OCI-LY1 (cell line): ENCODE measurements around the gene RFX8.

Experiments
- H2AFZ ChIP-seq: fragments of 200-600 bp; sonication (generic), shearing (Covaris generic); 2 replicates; pipeline ENCODE4 v1.6.0; 2014; ENCODE audit warnings: antibody characterized with exemption, mild to moderate bottlenecking, low read length
- H3F3A ChIP-seq: fragments of 200-600 bp; sonication (generic), shearing (Covaris generic); 2 replicates; pipeline ENCODE4 v1.6.0; 2014; ENCODE audit warnings: mild to moderate bottlenecking, antibody characterized with exemption, low read length, moderate library complexity; ENCODE audit not compliant: insufficient read depth
- H3K27ac ChIP-seq: fragments of 200-600 bp; sonication (generic); 2 replicates; pipeline ENCODE4 v1.5.1; 2014; ENCODE audit warnings: low read length, mixed run types, mild to moderate bottlenecking, low read depth; ENCODE audit not compliant: poor library complexity, severe bottlenecking
- H3K27me3 ChIP-seq: fragments of 200-600 bp; sonication (generic); 2 replicates; pipeline ENCODE4 v1.6.0; 2014; ENCODE audit warnings: antibody characterized with exemption, mild to moderate bottlenecking, low read length, moderate library complexity; ENCODE audit not compliant: insufficient read depth
- H3K36me3 ChIP-seq: fragments of 200-600 bp; sonication (generic); 2 replicates; pipeline ENCODE4 v1.6.1; 2014; ENCODE audit warnings: mild to moderate bottlenecking, antibody characterized with exemption, low read length, moderate library complexity, mixed read lengths; ENCODE audit not compliant: insufficient read depth
- H3K4me1 ChIP-seq: fragments of 200-600 bp; sonication (generic); 2 replicates; pipeline ENCODE4 v1.5.1; 2014; ENCODE audit warnings: mild to moderate bottlenecking, low read length, moderate library complexity; ENCODE audit not compliant: insufficient read depth, severe bottlenecking
- H3K4me2 ChIP-seq: fragments of 200-600 bp; sonication (generic), shearing (Covaris generic); 2 replicates; pipeline ENCODE4 v1.6.1; 2014; ENCODE audit warnings: low read length
- H3K4me3 ChIP-seq: fragments of 200-600 bp; sonication (generic); 2 replicates; pipeline ENCODE4 v1.5.1; 2014; ENCODE audit warnings: low read length, low read depth, mild to moderate bottlenecking, mixed read lengths; ENCODE audit not compliant: poor library complexity, severe bottlenecking
- H3K79me2 ChIP-seq: fragments of 200-600 bp; shearing (Covaris generic); 2 replicates; pipeline ENCODE4 v1.6.1; 2016; ENCODE audit warnings: mixed run types, low read length, mixed read lengths; ENCODE audit not compliant: insufficient read depth
- H3K9ac ChIP-seq: fragments of 200-600 bp; sonication (generic), shearing (Covaris generic); 2 replicates; pipeline ENCODE4 v1.6.1; 2014; ENCODE audit warnings: mild to moderate bottlenecking, low read length, mixed read lengths
- H3K9me2 ChIP-seq: fragments of 200-600 bp; sonication (generic), shearing (Covaris generic); 2 replicates; pipeline ENCODE4 v1.6.1; 2014; ENCODE audit warnings: low read depth, mild to moderate bottlenecking, low read length, mixed read lengths
- H3K9me3 ChIP-seq: fragments of 200-600 bp; shearing (Covaris generic); 2 replicates; pipeline ENCODE4 v1.6.1; 2014; ENCODE audit warnings: low read length, mixed read lengths
- H4K20me1 ChIP-seq: fragments of 200-600 bp; sonication (generic), shearing (Covaris generic); 2 replicates; pipeline ENCODE4 v1.6.0; 2016; ENCODE audit warnings: mild to moderate bottlenecking, low read length; ENCODE audit not compliant: insufficient read depth
- EZH2 ChIP-seq: fragments of 200-600 bp; sonication (generic), shearing (Covaris generic); IDR thresholded peaks from 2 replicates; pipeline ENCODE4 v1.8.0; 2017; ENCODE audit warnings: borderline replicate concordance, mixed run types, mild to moderate bottlenecking, antibody characterized with exemption, low read length, moderate library complexity, mixed read lengths
- TF ChIP-seq, protein P1 (sequence below): fragments of 200-600 bp; sonication (generic), shearing (Covaris generic); IDR thresholded peaks from 2 replicates; pipeline ENCODE4 v1.5.1; 2017; ENCODE audit warnings: mild to moderate bottlenecking, antibody characterized with exemption, low read length, moderate library complexity, mixed read lengths

The RFX8 gene

DNA sequence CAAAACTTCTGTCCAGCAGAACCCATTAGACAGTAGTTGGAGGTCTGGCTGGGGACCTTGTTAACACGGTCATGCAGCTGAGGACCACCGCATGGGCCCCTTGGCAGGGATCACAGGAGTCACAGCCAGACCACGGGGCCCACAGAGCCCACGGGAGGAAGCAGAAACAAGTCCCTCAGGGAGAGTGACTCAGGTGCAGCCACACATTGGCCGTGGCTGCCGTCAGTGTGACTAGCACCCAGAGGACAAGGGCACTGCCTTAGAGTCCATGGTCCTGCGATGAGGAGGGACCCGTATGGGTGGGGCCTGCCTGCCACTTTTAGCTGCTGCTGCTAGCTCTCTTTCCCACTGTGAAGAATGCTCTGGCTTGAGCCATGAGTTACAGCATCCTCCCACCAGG, 5.9 kb upstream of the RFX8 start:
- no peak overlapping the region for H2AFZ ChIP-seq
- no peak overlapping the region for H3K9ac ChIP-seq
- no peak overlapping the region for H3K4me2 ChIP-seq
- no peak overlapping the region for H3K4me3 ChIP-seq
- H4K20me1 ChIP-seq = no peaks in the 10 kb centered on the region
- no peak for TF ChIP-seq EZH2
- TF ChIP-seq, protein P1, sequence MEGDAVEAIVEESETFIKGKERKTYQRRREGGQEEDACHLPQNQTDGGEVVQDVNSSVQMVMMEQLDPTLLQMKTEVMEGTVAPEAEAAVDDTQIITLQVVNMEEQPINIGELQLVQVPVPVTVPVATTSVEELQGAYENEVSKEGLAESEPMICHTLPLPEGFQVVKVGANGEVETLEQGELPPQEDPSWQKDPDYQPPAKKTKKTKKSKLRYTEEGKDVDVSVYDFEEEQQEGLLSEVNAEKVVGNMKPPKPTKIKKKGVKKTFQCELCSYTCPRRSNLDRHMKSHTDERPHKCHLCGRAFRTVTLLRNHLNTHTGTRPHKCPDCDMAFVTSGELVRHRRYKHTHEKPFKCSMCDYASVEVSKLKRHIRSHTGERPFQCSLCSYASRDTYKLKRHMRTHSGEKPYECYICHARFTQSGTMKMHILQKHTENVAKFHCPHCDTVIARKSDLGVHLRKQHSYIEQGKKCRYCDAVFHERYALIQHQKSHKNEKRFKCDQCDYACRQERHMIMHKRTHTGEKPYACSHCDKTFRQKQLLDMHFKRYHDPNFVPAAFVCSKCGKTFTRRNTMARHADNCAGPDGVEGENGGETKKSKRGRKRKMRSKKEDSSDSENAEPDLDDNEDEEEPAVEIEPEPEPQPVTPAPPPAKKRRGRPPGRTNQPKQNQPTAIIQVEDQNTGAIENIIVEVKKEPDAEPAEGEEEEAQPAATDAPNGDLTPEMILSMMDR = no peak
- H3K36me3 ChIP-seq = no peaks in the 10 kb centered on the region
- no peaks in the 10 kb centered on the region for H3K4me1 ChIP-seq
- no peaks in the 10 kb centered on the region for H3K27me3 ChIP-seq
- no peak overlapping the region for H3K27ac ChIP-seq
- H3K79me2 ChIP-seq = no peaks in the 10 kb centered on the region
- no peaks in the 10 kb centered on the region for H3F3A ChIP-seq
- H3K9me2 ChIP-seq = no peaks in the 10 kb centered on the region
- no peaks in the 10 kb centered on the region for H3K9me3 ChIP-seq

DNA sequence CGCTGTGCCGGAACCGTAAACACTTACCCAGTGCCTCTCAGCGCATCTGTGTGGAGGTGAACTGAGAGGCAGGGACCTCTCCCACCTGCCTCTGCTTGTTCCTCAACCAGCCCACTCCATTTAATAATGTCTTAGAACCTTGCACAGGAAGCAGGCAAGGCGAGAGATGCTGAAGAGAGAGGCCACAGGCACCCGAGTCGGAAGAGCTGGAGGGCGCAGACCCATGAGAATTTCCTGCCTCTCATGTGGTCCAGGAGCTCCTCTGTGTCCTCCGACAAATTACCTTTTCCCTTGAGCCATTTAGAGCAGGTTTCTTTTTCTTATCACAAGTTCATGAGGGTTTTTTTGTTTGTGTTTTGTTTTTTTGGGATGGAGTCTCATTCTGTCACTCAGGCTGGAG, 4.9 kb upstream of the RFX8 start:
- Histone ChIP-seq H3K4me3 (no peak overlapping the region), H3K9ac (no peak overlapping the region), H3F3A (no peaks in the 10 kb centered on the region), H3K9me3 (no peaks in the 10 kb centered on the region), H3K36me3 (no peaks in the 10 kb centered on the region), H3K27ac (no peak overlapping the region), H4K20me1 (no peaks in the 10 kb centered on the region), H3K27me3 (no peaks in the 10 kb centered on the region), H2AFZ (no peak overlapping the region), H3K9me2 (no peaks in the 10 kb centered on the region), H3K79me2 (no peaks in the 10 kb centered on the region), H3K4me1 (no peaks in the 10 kb centered on the region), H3K4me2 (no peak overlapping the region)
- no peak for TF ChIP-seq EZH2
- TF ChIP-seq, protein P1 = no peak

DNA sequence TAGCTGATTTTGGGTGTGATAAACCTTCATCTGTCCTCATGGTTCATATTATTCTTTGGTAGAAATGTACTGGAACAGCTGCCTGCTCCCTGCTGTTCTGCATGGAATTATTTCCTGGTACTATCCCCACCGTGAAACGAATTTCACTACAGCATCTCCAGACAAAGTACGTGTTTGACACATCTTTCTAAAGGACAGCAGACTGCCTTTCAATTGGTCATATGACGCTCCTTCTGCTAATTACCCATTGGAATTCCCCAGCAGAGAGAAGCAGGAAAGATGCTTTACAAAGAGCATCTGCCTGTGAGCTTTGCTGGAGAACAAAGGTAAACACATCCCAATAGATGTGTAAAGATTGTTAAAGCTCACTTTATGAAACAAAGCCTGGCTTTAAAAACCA, 4.4 kb upstream of the RFX8 start:
- Histone ChIP-seq H3K79me2 (no peaks in the 10 kb centered on the region), H3K9me2 (no peaks in the 10 kb centered on the region), H4K20me1 (no peaks in the 10 kb centered on the region), H3K4me1 (no peaks in the 10 kb centered on the region), H3K36me3 (no peaks in the 10 kb centered on the region), H3K9ac (no peak overlapping the region), H3K9me3 (no peaks in the 10 kb centered on the region), H2AFZ (no peak overlapping the region), H3K4me3 (no peak overlapping the region), H3K27me3 (no peaks in the 10 kb centered on the region), H3F3A (no peaks in the 10 kb centered on the region), H3K4me2 (no peak overlapping the region), H3K27ac (no peak overlapping the region)
- no peak for TF ChIP-seq EZH2
- TF ChIP-seq, protein P1 = no peak
